Smooth muscle cell (in vitro differentiated cells): ENCODE measurements around the gene AP4M1. TPM values are rescaled to one million over a fixed set of nuclear protein-coding genes. Genes with fewer than 3 reads are reported as not detected.

ENCODE experiments used
- DNase-seq: peaks from one replicate; lab custom pipeline; 2025; ENCODE audit not compliant: unreplicated experiment; lab: John Stamatoyannopoulos, UW
- H2AFZ ChIP-seq: fragments of 200-600 bp; sonication (generic); 2 replicates; pipeline ENCODE4 v1.6.0; 2016; ENCODE audit warnings: antibody characterized with exemption, low read depth, mild to moderate bottlenecking
- H3F3A ChIP-seq: fragments of 200-600 bp; sonication (generic); 2 replicates; pipeline ENCODE4 v1.6.0; 2017; ENCODE audit warnings: antibody characterized with exemption, low read depth
- H3K27ac ChIP-seq: fragments of 200-600 bp; sonication (generic); 2 replicates; pipeline ENCODE4 v1.5.1; 2016; ENCODE audit warnings: low read depth, mild to moderate bottlenecking
- H3K27me3 ChIP-seq: fragments of 200-600 bp; sonication (generic); 2 replicates; pipeline ENCODE4 v1.6.1; 2016; ENCODE audit warnings: low read depth, mild to moderate bottlenecking
- H3K36me3 ChIP-seq: fragments of 200-600 bp; sonication (generic); 2 replicates; pipeline ENCODE4 v1.5.1; 2016; ENCODE audit warnings: low read depth
- H3K4me1 ChIP-seq: fragments of 200-600 bp; sonication (generic); 2 replicates; pipeline ENCODE4 v1.5.1; 2016; ENCODE audit warnings: low read depth
- H3K4me2 ChIP-seq: fragments of 200-600 bp; sonication (generic); 2 replicates; pipeline ENCODE4 v1.6.0; 2016; ENCODE audit warnings: mild to moderate bottlenecking
- H3K4me3 ChIP-seq: fragments of 200-600 bp; sonication (generic); 2 replicates; pipeline ENCODE4 v1.5.1; 2016; ENCODE audit warnings: mild to moderate bottlenecking
- H3K79me2 ChIP-seq: fragments of 200-600 bp; sonication (generic); 2 replicates; pipeline ENCODE4 v1.6.0; 2016; ENCODE audit warnings: low read depth, mild to moderate bottlenecking
- H3K9ac ChIP-seq: fragments of 200-600 bp; sonication (generic); 2 replicates; pipeline ENCODE4 v1.6.0; 2016; ENCODE audit warnings: low read depth
- H3K9me3 ChIP-seq: fragments of 200-600 bp; sonication (generic); replicated peaks from 2 replicates; pipeline ENCODE4 v1.5.1; 2016; ENCODE audit warnings: low read depth
- H4K20me1 ChIP-seq: fragments of 200-600 bp; sonication (generic); 2 replicates; pipeline ENCODE4 v1.6.0; 2016; ENCODE audit warnings: low read depth
- CTCF ChIP-seq: fragments of 200-600 bp; sonication (generic); IDR thresholded peaks from 2 replicates; pipeline ENCODE4 v1.5.1; 2017; ENCODE audit warnings: borderline replicate concordance, mild to moderate bottlenecking, antibody characterized with exemption; ENCODE audit not compliant: insufficient read depth, poor library complexity, severe bottlenecking
- whole genome bisulfite sequencing: methylation state at CpG from one replicate; pipeline ENCODE4 v1.1.7; 2016; ENCODE audit warnings: low lambda C conversion rate; 5-methylcytosine and 5-hydroxymethylcytosine counted together
- polyA plus RNA-seq: library from polyadenylated mRNA; unstranded; fragments of >200 nt; fragmentation: Nextera tagmentation; extraction: Ambion mirVana; gene quantifications from 2 replicates; pipeline ENCODE4 v1.2.1, GENCODE V29; 2016
- total RNA-seq: library from RNA; depleted of rRNA; stranded (reverse); fragments of >200 nt; gene quantifications from 2 replicates; pipeline ENCODE4 v1.2.3, GENCODE V29; 2014

AP4M1 gene
- total and polyA plus RNA-seq, 2 experiments from 2014 or later, result 16.9 to 18.0 TPM

- no peak for DNase-seq
- no peaks in the 10 kb centered on the region for H3K27me3 ChIP-seq
- no peaks in the 10 kb centered on the region for H3K79me2 ChIP-seq
- H2AFZ ChIP-seq, result no peak overlapping the region
- no peak for TF ChIP-seq CTCF
- no peaks in the 10 kb centered on the region for H3K4me1 ChIP-seq
- H3K9ac ChIP-seq, result no peak overlapping the region
- peaks cover 30% of the 10 kb centered on the region for H3F3A ChIP-seq
- no peaks in the 10 kb centered on the region for H4K20me1 ChIP-seq
- H3K36me3 ChIP-seq, result peaks cover 12% of the 10 kb centered on the region
- H3K4me3 ChIP-seq, result no peak overlapping the region
- peak overlapping the region; percentile 3 for H3K27ac ChIP-seq
- 40% methylated on average over 8 of the region's 8 CpGs for WGBS
- peaks cover 11% of the 10 kb centered on the region for H3K9me3 ChIP-seq
- no peak overlapping the region for H3K4me2 ChIP-seq
These were observed 35.8 kb upstream of the AP4M1 start for GRCh38 chr7:100065452-100066186.

GRCh38 chr7:100066953-100067352, 34.5 kb upstream of the AP4M1 start:
- Histone ChIP-seq H3K4me2 (no peak overlapping the region), H3K27ac (no peak overlapping the region), H3K27me3 (no peaks in the 10 kb centered on the region), H3K36me3 (peaks cover 25% of the 10 kb centered on the region), H3K4me3 (no peak overlapping the region), H3K79me2 (no peaks in the 10 kb centered on the region), H3K9me3 (peaks cover 23% of the 10 kb centered on the region), H3F3A (peaks cover 30% of the 10 kb centered on the region), H4K20me1 (no peaks in the 10 kb centered on the region), H3K9ac (no peak overlapping the region), H3K4me1 (no peaks in the 10 kb centered on the region), H2AFZ (no peak overlapping the region)
- no peak for TF ChIP-seq CTCF
- 96% methylated on average over 7 of the region's 7 CpGs for WGBS
- no peak for DNase-seq

GRCh38 chr7:100069991-100070390, 31.5 kb upstream of the AP4M1 start:
- no peak overlapping the region for H3K27ac ChIP-seq
- no peak overlapping the region for H3K9ac ChIP-seq
- no peak overlapping the region for H2AFZ ChIP-seq
- H3K9me3 ChIP-seq, result peaks cover 35% of the 10 kb centered on the region
- TF ChIP-seq CTCF, result no peak
- WGBS, result 98% methylated on average over 5 of the region's 5 CpGs
- DNase-seq, result no peak
- H4K20me1 ChIP-seq, result no peaks in the 10 kb centered on the region
- H3F3A ChIP-seq, result peaks cover 25% of the 10 kb centered on the region
- peaks cover 8% of the 10 kb centered on the region for H3K79me2 ChIP-seq
- no peak overlapping the region for H3K4me3 ChIP-seq
- H3K4me2 ChIP-seq, result no peak overlapping the region
- H3K27me3 ChIP-seq, result no peaks in the 10 kb centered on the region
- peaks cover 55% of the 10 kb centered on the region for H3K36me3 ChIP-seq
- H3K4me1 ChIP-seq, result no peaks in the 10 kb centered on the region
